Measurements from ENCODE around the gene TBX5. TPM values are rescaled to one million over a fixed set of nuclear protein-coding genes. Genes with fewer than 3 reads are reported as not detected.

The TBX5 gene
- total and polyA plus RNA-seq, 2 donors (not counting 1 experiment from before 2014, with no cell fraction given) = not detected

GRCh38 chr12:114384739-114385138 lies 21.2 kb downstream of the TBX5 start:
- ChIA-PET POLR2A (no interaction called here), CTCF (no interaction called here)
- DNase-seq (no peak), ATAC-seq (ENCODE audit: low read depth) (no peak)
- no peaks in the 10 kb centered on the region for H3K4me1 Mint-ChIP-seq
- no peaks in the 10 kb centered on the region for H3K9me3 Mint-ChIP-seq (ENCODE audit: insufficient read depth)
- H3K27me3 ChIP-seq (replicated peaks in 1 of 4; ENCODE audit: control extremely low read depth in 1 of 4, control insufficient read depth in 3 of 4, insufficient read depth in 4 of 4, low read length in 3 of 4) = peaks cover 0 to 2% (median 0%) of the 10 kb centered on the region in 4 experiments
- H3K9me3 ChIP-seq (ENCODE audit: control extremely low read depth in 1 of 3, control insufficient read depth in 2 of 3, insufficient read depth in 1 of 3, low read length in 2 of 3) = peaks cover 0 to 8% (median 0%) of the 10 kb centered on the region in 3 donors
- H3K4me2 ChIP-seq (replicated peaks; ENCODE audit: low read depth, low read length, poor library complexity, severe bottlenecking) = no peak overlapping the region
- WGBS (ENCODE audit: insufficient coverage) = 85% methylated on average over 2 of the region's 4 CpGs
- intact Hi-C loops (cut with micrococcal nuclease) = no loop called here
- no peak for TF ChIP-seq EZH2 (IDR thresholded peaks at IDR 0.05; ENCODE audit: borderline replicate concordance, insufficient read depth, low read depth, low read length, poor library complexity, severe bottlenecking)
- TF ChIP-seq CTCF (IDR thresholded peaks at IDR 0.05) = no peak
- H3K79me2 ChIP-seq (ENCODE audit: control insufficient read depth, insufficient read depth, low read length) = no peaks in the 10 kb centered on the region
- no peak overlapping the region for H2AFZ ChIP-seq (ENCODE audit: insufficient read depth, low read depth, low read length, poor library complexity, severe bottlenecking)
- H3K36me3 ChIP-seq (replicated peaks in 1 of 2; ENCODE audit: control extremely low read depth in 1 of 2, control insufficient read depth in 1 of 2, extremely low read depth in 1 of 2, insufficient read depth in 2 of 2, low read length in 1 of 2) = no peaks in the 10 kb centered on the region
- no peak overlapping the region for H3K27ac Mint-ChIP-seq
- H3K4me1 ChIP-seq (ENCODE audit: control insufficient read depth in 2 of 2, insufficient read depth in 2 of 2, low read length in 2 of 2) = no peaks in the 10 kb centered on the region
- no peak overlapping the region for H3K4me3 ChIP-seq (ENCODE audit: control extremely low read depth in 1 of 5, extremely low read depth in 1 of 5, insufficient read depth in 1 of 5, low read depth in 2 of 5, low read length in 4 of 5)
- no peak overlapping the region for H3K9ac ChIP-seq (ENCODE audit: low read length)
- no peak overlapping the region for H3K27ac ChIP-seq (ENCODE audit: low read length in 2 of 2)
- H4K20me1 ChIP-seq (ENCODE audit: control insufficient read depth, insufficient read depth, low read length, poor library complexity, severe bottlenecking) = no peaks in the 10 kb centered on the region
- peaks cover 25% of the 10 kb centered on the region for H3K27me3 Mint-ChIP-seq
- H3K4me3 Mint-ChIP-seq = no peak overlapping the region

- Mint-ChIP-seq H3K4me3 (no peak overlapping the region), H3K9me3 (ENCODE audit: insufficient read depth) (no peaks in the 10 kb centered on the region), H3K4me1 (no peaks in the 10 kb centered on the region), H3K27me3 (peaks cover 29% of the 10 kb centered on the region), H3K27ac (no peak overlapping the region)
- Histone ChIP-seq H3K4me2 (replicated peaks; ENCODE audit: low read depth, low read length, poor library complexity, severe bottlenecking) (no peak overlapping the region), H3K27me3 (replicated peaks in 1 of 4; ENCODE audit: control extremely low read depth in 1 of 4, control insufficient read depth in 3 of 4, insufficient read depth in 4 of 4, low read length in 3 of 4) (peaks cover 0 to 2% (median 0%) of the 10 kb centered on the region in 4 experiments), H3K4me3 (ENCODE audit: control extremely low read depth in 1 of 5, extremely low read depth in 1 of 5, insufficient read depth in 1 of 5, low read depth in 2 of 5, low read length in 4 of 5) (no peak overlapping the region), H3K9me3 (ENCODE audit: control extremely low read depth in 1 of 3, control insufficient read depth in 2 of 3, insufficient read depth in 1 of 3, low read length in 2 of 3) (peaks cover 0 to 4% (median 0%) of the 10 kb centered on the region in 3 donors), H4K20me1 (ENCODE audit: control insufficient read depth, insufficient read depth, low read length, poor library complexity, severe bottlenecking) (no peaks in the 10 kb centered on the region), H3K9ac (ENCODE audit: low read length) (no peak overlapping the region), H3K79me2 (ENCODE audit: control insufficient read depth, insufficient read depth, low read length) (no peaks in the 10 kb centered on the region), H3K4me1 (ENCODE audit: control insufficient read depth in 2 of 2, insufficient read depth in 2 of 2, low read length in 2 of 2) (no peaks in the 10 kb centered on the region), H2AFZ (ENCODE audit: insufficient read depth, low read depth, low read length, poor library complexity, severe bottlenecking) (no peak overlapping the region), H3K27ac (ENCODE audit: low read length in 2 of 2) (no peak overlapping the region), H3K36me3 (replicated peaks in 1 of 2; ENCODE audit: control extremely low read depth in 1 of 2, control insufficient read depth in 1 of 2, extremely low read depth in 1 of 2, insufficient read depth in 2 of 2, low read length in 1 of 2) (no peaks in the 10 kb centered on the region)
- no CpG with 5 or more reads among the region's 2 CpGs for whole genome bisulfite sequencing (ENCODE audit: insufficient coverage)
- CTCF ChIA-PET = no interaction called here
- POLR2A ChIA-PET = no interaction called here
- intact Hi-C loops (cut with micrococcal nuclease) = no loop called here
- DNase-seq = no peak
- TF ChIP-seq EZH2 (IDR thresholded peaks at IDR 0.05; ENCODE audit: borderline replicate concordance, insufficient read depth, low read depth, low read length, poor library complexity, severe bottlenecking) (no peak), CTCF (IDR thresholded peaks at IDR 0.05) (no peak)
- ATAC-seq (ENCODE audit: low read depth) = no peak
These were observed 24.8 kb downstream of the TBX5 start for GRCh38 chr12:114381177-114381576.

Data from B cell (primary cell).